ENCODE measurements around the gene ZNF407.

DNA sequence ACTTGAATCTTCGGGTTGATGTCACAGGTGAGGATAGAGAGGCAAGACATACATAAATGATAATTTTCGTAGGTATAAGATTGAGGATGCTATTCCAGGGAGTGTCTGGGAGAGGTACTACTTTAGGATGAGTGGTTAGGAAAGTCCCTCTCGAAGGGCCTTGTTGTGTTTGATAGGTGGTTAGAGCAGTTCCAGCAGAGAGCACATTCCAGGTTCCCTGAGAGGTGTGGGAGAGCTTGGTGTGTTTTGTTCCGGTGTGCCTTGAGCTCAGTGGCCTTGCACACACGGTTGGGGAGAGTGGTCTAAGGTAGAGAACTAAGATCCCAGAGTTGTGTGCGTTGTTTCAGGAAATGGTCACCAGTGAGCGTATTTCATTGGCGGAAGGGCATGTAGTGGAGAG lies 191.4 kb downstream of the ZNF407 start:
- TF ChIP-seq EGR1 (IDR thresholded peaks at IDR 0.05) (no peak), TAF1 (IDR thresholded peaks at IDR 0.05; ENCODE audit: low read depth) (no peak), NFIC (IDR thresholded peaks at IDR 0.05) (no peak), ZBTB7A (IDR thresholded peaks at IDR 0.05; ENCODE audit: low read depth) (no peak), CREB1 (IDR thresholded peaks at IDR 0.05; ENCODE audit: low read depth) (no peak), TEAD4 (IDR thresholded peaks at IDR 0.05) (no peak), EP300 (IDR thresholded peaks at IDR 0.05; ENCODE audit: borderline replicate concordance) (no peak), CEBPB (IDR thresholded peaks at IDR 0.05) (no peak), RAD21 (IDR thresholded peaks at IDR 0.05; ENCODE audit: low read depth) (no peak), FOXM1 (IDR thresholded peaks at IDR 0.05; ENCODE audit: borderline replicate concordance, low read depth) (no peak)
- TF ChIP-seq, protein P1, sequence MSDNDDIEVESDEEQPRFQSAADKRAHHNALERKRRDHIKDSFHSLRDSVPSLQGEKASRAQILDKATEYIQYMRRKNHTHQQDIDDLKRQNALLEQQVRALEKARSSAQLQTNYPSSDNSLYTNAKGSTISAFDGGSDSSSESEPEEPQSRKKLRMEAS (IDR thresholded peaks at IDR 0.05) = no peak

Measured in Ishikawa (cell line).